Measurements from ENCODE around the gene HSPA4L. TPM values are rescaled to one million over a fixed set of nuclear protein-coding genes. Genes with fewer than 3 reads are reported as not detected.

HSPA4L gene
- total and polyA plus RNA-seq, 7 donors, result under 0.01 to 7.7 (median 3.5) TPM

DNA sequence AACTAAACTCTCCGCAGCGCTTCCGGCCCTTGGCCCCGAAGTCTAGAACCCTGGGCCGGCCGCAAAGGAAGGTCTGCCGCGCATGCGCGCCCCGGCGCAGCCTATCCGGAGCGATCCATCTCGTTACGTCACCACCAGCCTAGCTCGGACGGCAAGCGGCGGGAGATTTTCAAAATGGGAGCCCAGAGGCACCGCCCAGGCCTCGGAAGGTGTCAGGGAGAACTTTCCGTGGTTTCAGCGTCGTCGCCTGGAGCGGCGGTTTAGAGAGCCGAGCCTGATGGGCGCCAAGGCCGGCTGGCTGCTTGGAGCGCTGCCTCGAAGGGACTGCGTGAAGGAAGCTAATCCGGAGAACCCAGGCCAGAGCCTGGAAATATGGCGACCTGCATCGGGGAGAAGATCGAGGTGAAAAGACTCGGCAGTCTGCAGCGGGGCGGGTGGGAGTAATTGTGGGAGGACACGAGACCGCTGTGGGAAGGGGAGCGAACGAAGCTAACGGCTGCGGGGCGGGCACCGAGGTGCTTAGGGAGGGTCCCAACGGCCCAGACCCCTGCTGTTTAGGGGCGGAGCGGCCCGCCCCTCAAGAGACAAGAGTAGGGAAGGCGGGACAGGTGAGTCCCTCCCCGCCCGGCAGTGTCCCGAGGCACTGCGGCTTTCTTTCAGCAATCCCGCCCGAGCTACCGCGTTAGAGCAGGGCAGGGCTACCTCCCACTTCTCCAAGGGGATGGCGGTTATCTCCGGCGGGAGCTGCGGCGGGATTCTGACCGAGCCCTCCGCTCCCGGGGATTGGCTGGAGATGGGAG, 98.8 kb downstream of the HSPA4L start, which contains the start of gene PLK4:
Gene PLK4 (plus strand): TSS at position 131 of the 800 bp plus-strand sequence. CDS start 242 bp downstream, at position 373.
- Histone ChIP-seq H3K9me3 (no peaks in the 10 kb centered on the region), H3K4me1 (peaks cover 0 to 9% (median 8%) of the 10 kb centered on the region in 4 donors), H3K27ac (peak within 1 kb of the TSS; percentile 74 to 85 (median 79)), H3K4me3 (peak within 1 kb of the TSS; percentile 49 to 81 (median 77)), H3K27me3 (no peaks in the 10 kb centered on the region), H3K36me3 (no peaks in the 10 kb centered on the region)
- DNase-seq, result peak; percentile 97
- 0% methylated on average over 70 of the region's 70 CpGs for WGBS, 2 donors
- TF ChIP-seq POLR2AphosphoS5 (IDR thresholded peaks at IDR 0.05) (peak in 1 of 4 donors; percentile 85), EP300 (IDR thresholded peaks at IDR 0.05) (no peak)
- intact Hi-C loops (cut with DNase I), result loop anchor here (5.0 to 10.0 kb wide), 2 partner anchors 99 to 184 kb away; partner anchors contain the start of genes HSPA4L and LARP1B

DNA sequence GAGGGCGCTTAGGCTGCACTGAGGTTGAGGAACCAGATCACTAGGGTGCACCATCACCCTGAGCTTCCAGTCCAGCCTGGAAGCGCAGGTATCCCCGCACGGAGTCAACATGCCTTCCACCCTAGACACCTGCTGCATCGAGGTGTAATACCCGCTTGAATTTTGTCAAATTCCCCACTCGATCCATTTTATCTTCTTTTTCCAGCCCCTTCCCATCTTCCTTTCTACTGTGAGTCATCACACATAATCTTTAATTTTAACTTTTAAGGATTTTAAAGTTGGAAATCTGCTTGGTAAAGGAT, 99.4 kb downstream of the HSPA4L start:
- intact Hi-C loops (cut with DNase I), result loop anchor here (5.0 to 10.0 kb wide), 2 partner anchors 99 to 183 kb away; partner anchors contain the start of genes HSPA4L and LARP1B

DNA sequence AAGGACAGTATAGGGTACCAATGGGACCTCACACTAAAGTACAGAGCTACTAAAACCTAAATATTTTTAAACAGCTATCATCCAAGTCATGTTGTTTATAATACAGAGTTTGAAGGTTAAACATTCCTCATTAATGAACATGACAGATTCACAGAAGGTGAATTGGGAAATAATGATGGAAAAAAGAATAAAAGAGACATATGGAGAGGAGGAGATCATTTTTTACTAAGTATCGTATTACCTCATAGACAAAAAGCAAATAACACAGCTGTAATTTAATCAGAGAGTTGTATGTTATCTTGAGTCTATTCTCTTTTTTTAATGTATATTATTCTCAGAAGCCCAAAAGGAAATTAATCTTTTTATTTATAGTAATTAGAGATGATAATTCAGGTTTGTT, 106.4 kb downstream of the HSPA4L start:
- WGBS, 2 donors, result 95 to 98% methylated on average over 1 of the region's 1 CpG
- intact Hi-C loops (cut with DNase I), result loop anchor here (10.0 kb wide), 1 partner anchor 176 kb away; the partner anchor contains the start of gene LARP1B
- no peaks in the 10 kb centered on the region for H3K9me3 ChIP-seq
- no peaks in the 10 kb centered on the region for H3K36me3 ChIP-seq
- H3K4me3 ChIP-seq, result no peak overlapping the region
- TF ChIP-seq POLR2AphosphoS5 (IDR thresholded peaks at IDR 0.05), result no peak
- no peak for TF ChIP-seq CTCF (IDR thresholded peaks at IDR 0.05)
- TF ChIP-seq POLR2A (IDR thresholded peaks at IDR 0.05), result no peak
- no peak for TF ChIP-seq EP300 (IDR thresholded peaks at IDR 0.05)
- DNase-seq, result no peak
- no peaks in the 10 kb centered on the region for H3K4me1 ChIP-seq
- no peaks in the 10 kb centered on the region for H3K27me3 ChIP-seq
- no peak overlapping the region for H3K27ac ChIP-seq

More for the DNA sequence above, 99.4 kb downstream of the HSPA4L start:
- H3K4me3 ChIP-seq, result peak overlapping the region; percentile 49 to 81 (median 77)
- no peak overlapping the region for H3K27ac ChIP-seq
- peaks cover 0 to 9% (median 8%) of the 10 kb centered on the region in 4 donors for H3K4me1 ChIP-seq
- no peaks in the 10 kb centered on the region for H3K9me3 ChIP-seq
- TF ChIP-seq POLR2A (IDR thresholded peaks at IDR 0.05), result no peak
- no peak for TF ChIP-seq EP300 (IDR thresholded peaks at IDR 0.05)
- no peak for TF ChIP-seq CTCF (IDR thresholded peaks at IDR 0.05)
- TF ChIP-seq POLR2AphosphoS5 (IDR thresholded peaks at IDR 0.05), result no peak
- 1% methylated on average over 7 of the region's 7 CpGs for WGBS, 2 donors
- H3K36me3 ChIP-seq, result no peaks in the 10 kb centered on the region
- no peaks in the 10 kb centered on the region for H3K27me3 ChIP-seq
- DNase-seq, result no peak

DNA sequence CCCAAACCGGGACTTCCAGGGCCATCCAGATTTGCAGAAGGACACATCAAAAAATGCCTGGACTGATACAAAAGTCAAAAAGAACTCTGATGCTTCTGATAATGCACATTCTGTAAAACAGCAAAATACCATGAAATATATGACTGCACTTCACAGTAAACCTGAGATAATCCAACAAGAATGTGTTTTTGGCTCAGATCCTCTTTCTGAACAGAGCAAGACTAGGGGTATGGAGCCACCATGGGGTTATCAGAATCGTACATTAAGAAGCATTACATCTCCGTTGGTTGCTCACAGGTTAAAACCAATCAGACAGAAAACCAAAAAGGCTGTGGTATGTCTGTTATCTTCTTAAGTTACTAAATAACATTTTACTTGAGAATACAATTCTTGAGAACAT, 107.8 kb downstream of the HSPA4L start:
- TF ChIP-seq CTCF (IDR thresholded peaks at IDR 0.05), result no peak
- TF ChIP-seq POLR2A (IDR thresholded peaks at IDR 0.05), result no peak
- no peak for TF ChIP-seq POLR2AphosphoS5 (IDR thresholded peaks at IDR 0.05)
- no peak for TF ChIP-seq EP300 (IDR thresholded peaks at IDR 0.05)
- Histone ChIP-seq H3K4me1 (no peaks in the 10 kb centered on the region), H3K4me3 (no peak overlapping the region), H3K27ac (no peak overlapping the region), H3K27me3 (no peaks in the 10 kb centered on the region), H3K9me3 (no peaks in the 10 kb centered on the region), H3K36me3 (no peaks in the 10 kb centered on the region)
- 92 to 96% methylated on average over 3 of the region's 3 CpGs for WGBS, 2 donors
- DNase-seq, result no peak
- intact Hi-C loops (cut with DNase I), result loop anchor here (10.0 kb wide), 1 partner anchor 175 kb away; the partner anchor contains the start of gene LARP1B

Other genes starting within 250 kb of the HSPA4L start
- gene INTU, start 149.4 kb upstream of the HSPA4L start, total RNA-seq, result 1 to 10 TPM; 7.6 to 10.0 (median 9.5) TPM
- under 1 TPM; under 0.01 to 0.90 (median 0.23) TPM for gene INTU, start 149.4 kb upstream of the HSPA4L start, polyA plus RNA-seq
- not detected for gene SLC25A31, start 51.9 kb upstream of the HSPA4L start, total RNA-seq
- gene SLC25A31, start 51.9 kb upstream of the HSPA4L start, polyA plus RNA-seq, result not detected
- gene PLK4, start 98.6 kb downstream of the HSPA4L start, total RNA-seq, result 1 to 10 TPM in 1 of 4 donors, under 1 TPM in 2, not detected in 1; 0.16 to 1.7 (median 0.27) TPM
- gene PLK4, start 98.6 kb downstream of the HSPA4L start, polyA plus RNA-seq, result 1 to 10 TPM; 4.2 to 7.5 (median 5.5) TPM
- gene MFSD8, start 182.9 kb downstream of the HSPA4L start, total RNA-seq, result 10 to 100 TPM; 26.3 to 54.2 (median 41.8) TPM
- gene MFSD8, start 182.9 kb downstream of the HSPA4L start, polyA plus RNA-seq, result 10 to 100 TPM in 1 of 3 donors, 1 to 10 TPM in 2; 3.0 to 10.7 (median 3.5) TPM
- 10 to 100 TPM in 2 of 4 donors, 1 to 10 TPM in 2; 6.7 to 15.2 (median 9.0) TPM for gene ABHD18, start 183.1 kb downstream of the HSPA4L start, total RNA-seq
- 1 to 10 TPM; 2.4 to 7.4 (median 6.3) TPM for gene ABHD18, start 183.1 kb downstream of the HSPA4L start, polyA plus RNA-seq

Data from sigmoid colon (tissue), 7 donors.